HEK293 (cell line): ENCODE data around the gene PTPRN2.

ENCODE experiments used
- CTCF ChIP-seq: fragments of 450-650 bp; formaldehyde crosslinking; IDR thresholded peaks from 2 replicates; pipeline ENCODE4 v1.5.1; 2016; ENCODE audit warnings: missing biosample characterization, missing genetic modification characterization
- HIC1 ChIP-seq: fragments of 450-650 bp; formaldehyde crosslinking; IDR thresholded peaks from 2 replicates; pipeline ENCODE4 v1.5.1; 2016; ENCODE audit warnings: missing biosample characterization, missing genetic modification characterization
- MEIS1 ChIP-seq: sonication (generic); formaldehyde crosslinking; IDR thresholded peaks from 2 replicates; pipeline ENCODE4 v1.8.1; 2022; ENCODE audit warnings: missing genetic modification reagents, mild to moderate bottlenecking, borderline replicate concordance
- MZF1 ChIP-seq: fragments of 450-650 bp; formaldehyde crosslinking; IDR thresholded peaks from 2 replicates; pipeline ENCODE4 v1.5.1; 2017; ENCODE audit warnings: missing biosample characterization, missing genetic modification characterization, borderline replicate concordance
- PRDM6 ChIP-seq: fragments of 450-650 bp; formaldehyde crosslinking; IDR thresholded peaks from 2 replicates; pipeline ENCODE4 v1.5.1; 2017; ENCODE audit warnings: missing biosample characterization, missing genetic modification characterization
- REPIN1 ChIP-seq: fragments of 450-650 bp; formaldehyde crosslinking; IDR thresholded peaks from 2 replicates; pipeline ENCODE4 v1.5.1; 2017; ENCODE audit warnings: missing biosample characterization, missing genetic modification characterization, low read depth
- SP2 ChIP-seq: fragments of 450-650 bp; formaldehyde crosslinking; IDR thresholded peaks from 2 replicates; pipeline ENCODE4 v1.5.1; 2016; ENCODE audit warnings: missing biosample characterization, missing genetic modification characterization
- ZNF274 ChIP-seq, 2 experiments: fragments of 200-500 bp in 1 of 2; fragments of 450-650 bp in 1 of 2; sonication (Bioruptor generic) in 1 of 2; formaldehyde crosslinking in 1 of 2; IDR thresholded peaks; 2 replicates each; pipeline versions ENCODE4 v1.5.1 to v1.6.1; 2014 to 2016; ENCODE audit warnings: borderline replicate concordance in 1 of 2, inconsistent platforms in 1 of 2, low read length in 1 of 2, missing biosample characterization in 1 of 2, missing genetic modification characterization in 1 of 2
- ZNF530 ChIP-seq: fragments of 450-650 bp; formaldehyde crosslinking; IDR thresholded peaks from 2 replicates; pipeline ENCODE4 v1.5.1; 2016; ENCODE audit warnings: low read depth, missing biosample characterization, missing genetic modification characterization
- ZNF626 ChIP-seq: fragments of 450-650 bp; sonication (Bioruptor Pico); formaldehyde crosslinking; IDR thresholded peaks from 2 replicates; pipeline ENCODE4 v1.5.1; 2018; ENCODE audit warnings: missing biosample characterization, missing genetic modification characterization, inconsistent platforms

GRCh38 chr7:157625973-157626742, 961.5 kb downstream of the PTPRN2 start:
- no peak for TF ChIP-seq CTCF (tag by site-specific recombination)
- TF ChIP-seq ZNF274 (IDR thresholded peaks at IDR 0.05; ENCODE audit: low read length): no peak
- TF ChIP-seq ZNF274 (tag by site-specific recombination; IDR thresholded peaks at IDR 0.05; ENCODE audit: borderline replicate concordance): no peak
- no peak for TF ChIP-seq PRDM6 (tag by site-specific recombination)
- TF ChIP-seq ZNF530 (tag by site-specific recombination): no peak
- TF ChIP-seq MZF1: no peak
- TF ChIP-seq MEIS1 (CRISPR knock-in tag): no peak
- TF ChIP-seq ZNF626 (tag by site-specific recombination): no peak
- no peak for TF ChIP-seq HIC1 (tag by site-specific recombination)
- no peak for TF ChIP-seq REPIN1 (tag by site-specific recombination)
- no peak for TF ChIP-seq SP2 (tag by site-specific recombination)
